Measurements from ENCODE around the gene DUSP22. TPM values are rescaled to one million over a fixed set of nuclear protein-coding genes. Genes with fewer than 3 reads are reported as not detected.
A peak's percentile ranks its signal among the peaks of the same experiment; 100 is the strongest.

DUSP22 gene
- total RNA-seq, 1 donor from 2014 or later, result 25.3 TPM

- peak; percentile 11 for DNase-seq (ENCODE audit: low read depth, low spot score)
Observed at GRCh38 chr6:296151-297122, 4.2 kb downstream of the DUSP22 start.

- no peak for DNase-seq (ENCODE audit: low read depth, low spot score)
Observed at GRCh38 chr6:297571-298232, 5.4 kb downstream of the DUSP22 start.

GRCh38 chr6:298233-299103, 6.2 kb downstream of the DUSP22 start:
- no peak for DNase-seq (ENCODE audit: low read depth, low spot score)

GRCh38 chr6:299104-299980, 7.1 kb downstream of the DUSP22 start:
- no peak for DNase-seq (ENCODE audit: low read depth, low spot score)

GRCh38 chr6:300026-300425, 7.7 kb downstream of the DUSP22 start:
- no peak for DNase-seq (ENCODE audit: low read depth, low spot score)

- DNase-seq (ENCODE audit: low read depth, low spot score), result no peak
Observed at GRCh38 chr6:300494-301198, 8.4 kb downstream of the DUSP22 start.

GRCh38 chr6:301526-301925, 9.2 kb downstream of the DUSP22 start:
- no peak for DNase-seq (ENCODE audit: low read depth, low spot score)

GRCh38 chr6:301929-302705, 9.8 kb downstream of the DUSP22 start:
- no peak for DNase-seq (ENCODE audit: low read depth, low spot score)

GRCh38 chr6:302760-303159, 10.5 kb downstream of the DUSP22 start:
- no peak for DNase-seq (ENCODE audit: low read depth, low spot score)

GRCh38 chr6:303263-303662, 11.0 kb downstream of the DUSP22 start:
- DNase-seq (ENCODE audit: low read depth, low spot score), result no peak

GRCh38 chr6:303948-304558, 11.8 kb downstream of the DUSP22 start:
- no peak for DNase-seq (ENCODE audit: low read depth, low spot score)

- no peak for DNase-seq (ENCODE audit: low read depth, low spot score)
Observed at GRCh38 chr6:304833-305370, 12.6 kb downstream of the DUSP22 start.

- DNase-seq (ENCODE audit: low read depth, low spot score), result no peak
Observed at GRCh38 chr6:305371-306206, 13.3 kb downstream of the DUSP22 start.

- DNase-seq (ENCODE audit: low read depth, low spot score), result no peak
Observed at GRCh38 chr6:306641-307061, 14.4 kb downstream of the DUSP22 start.

- DNase-seq (ENCODE audit: low read depth, low spot score), result no peak
Observed at GRCh38 chr6:307065-307814, 15.0 kb downstream of the DUSP22 start.

- no peak for DNase-seq (ENCODE audit: low read depth, low spot score)
Observed at GRCh38 chr6:307874-308273, 15.6 kb downstream of the DUSP22 start.

- no peak for DNase-seq (ENCODE audit: low read depth, low spot score)
Observed at GRCh38 chr6:308307-308706, 16.0 kb downstream of the DUSP22 start.

All from pulmonary artery endothelial cell (primary cell).